GM23338 (cell line): ENCODE results near the gene ZNF385B. TPM values are rescaled to one million over a fixed set of nuclear protein-coding genes. Genes with fewer than 3 reads are reported as not detected.

ENCODE experiments used
- ATAC-seq: fragments of 200-7000 bp; cut with Tn5 transposase; 3 replicates; pipeline ENCODE4 v1.9.1; 2020
- DNase-seq: peaks from one replicate; pipeline ENCODE4 v3.0.0-alpha.2; 2015; ENCODE audit warnings: low spot score
- H2AFZ ChIP-seq: fragments of 200-600 bp; sonication (generic); 2 replicates; pipeline ENCODE4 v1.8.0; 2016; ENCODE audit warnings: antibody characterized with exemption, mild to moderate bottlenecking, moderate library complexity
- H3F3A ChIP-seq: fragments of 200-600 bp; sonication (generic); replicated peaks from 2 replicates; pipeline ENCODE4 v1.8.0; 2017; ENCODE audit warnings: antibody characterized with exemption, mixed run types, low read depth
- H3K27ac ChIP-seq: fragments of 200-600 bp; sonication (generic); 2 replicates; pipeline ENCODE4 v1.6.1; 2016; ENCODE audit warnings: low read depth
- H3K27me3 ChIP-seq: fragments of 200-600 bp; sonication (generic); 2 replicates; pipeline ENCODE4 v1.8.0; 2016; ENCODE audit warnings: mild to moderate bottlenecking, mixed run types, moderate library complexity; ENCODE audit not compliant: insufficient read depth
- H3K36me3 ChIP-seq: fragments of 200-600 bp; sonication (generic); 2 replicates; pipeline ENCODE4 v1.8.0; 2016; ENCODE audit warnings: mild to moderate bottlenecking; ENCODE audit not compliant: insufficient read depth
- H3K4me1 ChIP-seq: fragments of 200-600 bp; sonication (generic); 2 replicates; pipeline ENCODE4 v1.8.0; 2016; ENCODE audit warnings: mild to moderate bottlenecking, moderate library complexity; ENCODE audit not compliant: insufficient read depth
- H3K4me2 ChIP-seq: fragments of 200-600 bp; sonication (generic); 2 replicates; pipeline ENCODE4 v1.7.1; 2017; ENCODE audit warnings: mixed run types
- H3K4me3 ChIP-seq: fragments of 200-600 bp; sonication (generic); 2 replicates; pipeline ENCODE4 v1.6.1; 2016; ENCODE audit warnings: mixed run types
- H3K79me2 ChIP-seq: fragments of 200-600 bp; sonication (generic); replicated peaks from 2 replicates; pipeline ENCODE4 v1.8.0; 2017; ENCODE audit warnings: mild to moderate bottlenecking; ENCODE audit not compliant: insufficient read depth
- H3K9me2 ChIP-seq: fragments of 200-600 bp; sonication (generic); 2 replicates; pipeline ENCODE4 v1.8.0; 2017; ENCODE audit not compliant: insufficient read depth
- H4K20me1 ChIP-seq: fragments of 200-600 bp; sonication (generic); replicated peaks from 2 replicates; pipeline ENCODE4 v1.8.0; 2017; ENCODE audit warnings: mild to moderate bottlenecking; ENCODE audit not compliant: insufficient read depth
- H3K27ac Mint-ChIP-seq: 2 replicates; pipeline ENCODE4 v1.8.0; 2020; ENCODE audit warnings: inconsistent platforms, mild to moderate bottlenecking, moderate library complexity, mixed read lengths
- H3K27me3 Mint-ChIP-seq: 3 replicates; pipeline ENCODE4 v1.8.0; 2022; ENCODE audit warnings: low read depth, mild to moderate bottlenecking, moderate library complexity, mixed read lengths, inconsistent platforms; ENCODE audit not compliant: insufficient read depth, poor library complexity
- H3K36me3 Mint-ChIP-seq: 3 replicates; pipeline ENCODE4 v1.8.0; 2021; ENCODE audit warnings: low read depth, mild to moderate bottlenecking, inconsistent platforms, moderate library complexity, mixed read lengths
- H3K4me1 Mint-ChIP-seq: 3 replicates; pipeline ENCODE4 v1.8.0; 2020; ENCODE audit warnings: mild to moderate bottlenecking, inconsistent platforms, mixed read lengths
- H3K4me3 Mint-ChIP-seq: 3 replicates; pipeline ENCODE4 v1.8.0; 2021; ENCODE audit warnings: moderate library complexity, mild to moderate bottlenecking, inconsistent platforms, mixed read lengths
- H3K9me3 Mint-ChIP-seq: 3 replicates; pipeline ENCODE4 v1.8.0; 2020; ENCODE audit warnings: moderate library complexity, mild to moderate bottlenecking, inconsistent platforms, mixed read lengths
- EZH2 ChIP-seq: fragments of 200-600 bp; sonication (generic); IDR thresholded peaks from one replicate; pipeline ENCODE4 v1.8.0; 2017; ENCODE audit warnings: antibody characterized with exemption, mild to moderate bottlenecking, low read depth; ENCODE audit not compliant: unreplicated experiment
- EZH2phosphoT487 ChIP-seq: fragments of 200-600 bp; sonication (generic); IDR thresholded peaks from one replicate; pipeline ENCODE4 v1.8.1; 2018; ENCODE audit warnings: antibody characterized with exemption; ENCODE audit not compliant: unreplicated experiment
- ZNF114 ChIP-seq: fragments of 250-450 bp; sonication (Bioruptor Pico); IDR thresholded peaks from 2 replicates; pipeline ENCODE4 v1.5.0; 2020; ENCODE audit warnings: mild to moderate bottlenecking, moderate library complexity
- ZNF331 ChIP-seq: fragments of 250-450 bp; sonication (Bioruptor Pico); IDR thresholded peaks from 2 replicates; pipeline ENCODE4 v1.5.0; 2020; ENCODE audit warnings: low read depth, mild to moderate bottlenecking, moderate library complexity
- polyA plus RNA-seq: library from polyadenylated mRNA; unstranded; fragments of >200 nt; fragmentation: Nextera tagmentation; extraction: Ambion mirVana; gene quantifications from 2 replicates; pipeline ENCODE4 v1.2.1, GENCODE V29; 2016
- total RNA-seq: library from RNA; depleted of rRNA; stranded (reverse); fragments of >200 nt; shearing (Covaris generic); gene quantifications from 2 replicates; pipeline ENCODE4 v1.2.3, GENCODE V29; 2014
- TF ChIP-seq, protein P1 (sequence below): IDR thresholded peaks from one replicate; pipeline ENCODE4 v1.6.1; 2018; ENCODE audit warnings: antibody characterized with exemption; ENCODE audit not compliant: unreplicated experiment

ZNF385B gene
- total and polyA plus RNA-seq, 2 experiments from 2014 or later, result 1.5 to 4.6 TPM

DNA sequence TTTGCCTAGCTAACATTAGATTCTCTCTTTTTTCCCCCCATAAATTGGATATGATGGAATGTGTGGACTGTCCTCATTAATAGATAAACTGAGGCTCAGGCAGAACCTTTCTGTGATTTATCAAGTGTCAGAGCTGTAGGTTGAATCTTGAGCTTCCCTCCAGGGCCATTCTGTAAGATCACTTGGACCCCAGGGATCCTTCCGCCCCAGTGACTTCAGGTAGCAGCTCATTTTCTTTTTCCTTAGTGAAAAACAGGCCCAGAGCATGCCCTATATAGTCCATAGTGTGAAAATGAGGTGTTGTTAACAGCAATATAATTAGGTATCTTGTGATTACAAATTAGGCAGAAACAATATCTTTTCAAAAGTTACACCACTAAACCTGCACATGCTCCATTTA lies 269.7 kb downstream of the ZNF385B start:
- H3K4me1 ChIP-seq, result peaks cover 13% of the 10 kb centered on the region; the same call in 1 of the 2 replicates
- H2AFZ ChIP-seq, result no peak overlapping the region
- H3K9me2 ChIP-seq, result peaks cover 2% of the 10 kb centered on the region; the same call in 1 of the 2 replicates
- Mint-ChIP-seq H3K4me3 (no peak overlapping the region), H3K9me3 (no peaks in the 10 kb centered on the region), H3K4me1 (peaks cover 26% of the 10 kb centered on the region), H3K27ac (peak overlapping the region; percentile 79), H3K36me3 (no peaks in the 10 kb centered on the region), H3K27me3 (no peaks in the 10 kb centered on the region)
- no peak overlapping the region for H3K4me2 ChIP-seq
- H3K27me3 ChIP-seq, result no peaks in the 10 kb centered on the region
- ATAC-seq (no peak; the same call in 2 of the 3 replicates), DNase-seq (no peak)
- no peaks in the 10 kb centered on the region for H3K79me2 ChIP-seq
- no peaks in the 10 kb centered on the region for H4K20me1 ChIP-seq
- no peak overlapping the region for H3K27ac ChIP-seq
- H3K4me3 ChIP-seq, result no peak overlapping the region
- no peaks in the 10 kb centered on the region for H3F3A ChIP-seq
- no peaks in the 10 kb centered on the region for H3K36me3 ChIP-seq
- TF ChIP-seq EZH2 (no peak), EZH2phosphoT487 (no peak), ZNF331 (CRISPR knock-in tag) (no peak), ZNF114 (CRISPR knock-in tag) (no peak)
- TF ChIP-seq, protein P1, sequence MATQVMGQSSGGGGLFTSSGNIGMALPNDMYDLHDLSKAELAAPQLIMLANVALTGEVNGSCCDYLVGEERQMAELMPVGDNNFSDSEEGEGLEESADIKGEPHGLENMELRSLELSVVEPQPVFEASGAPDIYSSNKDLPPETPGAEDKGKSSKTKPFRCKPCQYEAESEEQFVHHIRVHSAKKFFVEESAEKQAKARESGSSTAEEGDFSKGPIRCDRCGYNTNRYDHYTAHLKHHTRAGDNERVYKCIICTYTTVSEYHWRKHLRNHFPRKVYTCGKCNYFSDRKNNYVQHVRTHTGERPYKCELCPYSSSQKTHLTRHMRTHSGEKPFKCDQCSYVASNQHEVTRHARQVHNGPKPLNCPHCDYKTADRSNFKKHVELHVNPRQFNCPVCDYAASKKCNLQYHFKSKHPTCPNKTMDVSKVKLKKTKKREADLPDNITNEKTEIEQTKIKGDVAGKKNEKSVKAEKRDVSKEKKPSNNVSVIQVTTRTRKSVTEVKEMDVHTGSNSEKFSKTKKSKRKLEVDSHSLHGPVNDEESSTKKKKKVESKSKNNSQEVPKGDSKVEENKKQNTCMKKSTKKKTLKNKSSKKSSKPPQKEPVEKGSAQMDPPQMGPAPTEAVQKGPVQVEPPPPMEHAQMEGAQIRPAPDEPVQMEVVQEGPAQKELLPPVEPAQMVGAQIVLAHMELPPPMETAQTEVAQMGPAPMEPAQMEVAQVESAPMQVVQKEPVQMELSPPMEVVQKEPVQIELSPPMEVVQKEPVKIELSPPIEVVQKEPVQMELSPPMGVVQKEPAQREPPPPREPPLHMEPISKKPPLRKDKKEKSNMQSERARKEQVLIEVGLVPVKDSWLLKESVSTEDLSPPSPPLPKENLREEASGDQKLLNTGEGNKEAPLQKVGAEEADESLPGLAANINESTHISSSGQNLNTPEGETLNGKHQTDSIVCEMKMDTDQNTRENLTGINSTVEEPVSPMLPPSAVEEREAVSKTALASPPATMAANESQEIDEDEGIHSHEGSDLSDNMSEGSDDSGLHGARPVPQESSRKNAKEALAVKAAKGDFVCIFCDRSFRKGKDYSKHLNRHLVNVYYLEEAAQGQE, result no peak

DNA sequence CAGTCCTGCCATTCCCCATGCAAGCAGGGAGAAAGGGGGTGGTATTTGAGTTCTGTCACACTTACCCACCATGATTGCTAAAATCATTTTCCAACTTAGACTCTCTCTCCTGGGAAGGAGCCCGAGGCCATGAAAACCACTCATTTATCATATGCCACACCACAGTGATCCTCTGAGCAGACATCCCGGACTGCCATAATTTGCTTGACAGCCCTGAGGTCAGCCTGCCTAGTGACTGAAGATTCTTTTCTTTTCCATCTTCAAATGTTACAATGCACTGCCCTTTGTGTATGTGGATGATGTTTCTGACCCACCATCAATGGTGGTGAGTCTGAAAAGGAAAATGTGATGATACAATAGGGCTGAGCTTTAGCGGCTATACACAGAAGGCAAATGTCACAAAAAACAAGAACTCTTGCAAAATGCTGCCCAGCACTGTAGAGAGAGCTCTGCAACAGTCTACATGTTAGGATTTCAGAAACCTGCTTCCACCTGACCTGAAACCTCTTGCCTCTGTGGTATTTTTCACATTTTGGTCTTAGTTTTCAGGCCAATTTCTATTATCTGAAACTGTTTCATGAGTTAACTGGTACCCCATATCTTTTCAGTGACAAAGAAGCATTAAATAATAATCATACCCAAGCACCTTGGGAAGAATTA lies 272.8 kb downstream of the ZNF385B start:
- H3K27ac ChIP-seq, result no peak overlapping the region
- no peaks in the 10 kb centered on the region for H3K9me3 Mint-ChIP-seq
- ATAC-seq, result no peak

More for the DNA sequence above, 272.8 kb downstream of the ZNF385B start:
- Histone ChIP-seq H2AFZ (no peak overlapping the region), H3K4me1 (peaks cover 13% of the 10 kb centered on the region; the same call in 1 of the 2 replicates), H3K36me3 (no peaks in the 10 kb centered on the region), H3K9me2 (peaks cover 2% of the 10 kb centered on the region; the same call in 1 of the 2 replicates), H4K20me1 (no peaks in the 10 kb centered on the region), H3K79me2 (no peaks in the 10 kb centered on the region), H3K27me3 (no peaks in the 10 kb centered on the region), H3F3A (no peaks in the 10 kb centered on the region), H3K4me3 (no peak overlapping the region), H3K4me2 (no peak overlapping the region)
- no peak for DNase-seq
- TF ChIP-seq, protein P1, result no peak
- Mint-ChIP-seq H3K36me3 (no peaks in the 10 kb centered on the region), H3K27ac (no peak overlapping the region), H3K27me3 (peaks cover 3% of the 10 kb centered on the region), H3K4me3 (no peak overlapping the region), H3K4me1 (peaks cover 26% of the 10 kb centered on the region)
